Embryonic facial prominence (tissue), 1 donor: ENCODE measurements around the gene ZNF646.

Experiments
- DNase-seq: peaks from one replicate; pipeline ENCODE4 v3.0.0-alpha.2; 2016; ENCODE audit errors: extremely low spot score

Gene ZNF646

GRCh38 chr16:31108035-31108793 is 34.0 kb downstream of the ZNF646 start, which contains the start of gene BCKDK:
Gene BCKDK (plus strand): TSS chr16:31108386. CDS start chr16:31109224, 838 bp downstream.
- DNase-seq, result no peak

- DNase-seq, result no peak
Observed at GRCh38 chr16:31108794-31109558, 34.8 kb downstream of the ZNF646 start.

- DNase-seq, result no peak
Observed at GRCh38 chr16:31109622-31110021, 35.4 kb downstream of the ZNF646 start.

- no peak for DNase-seq
Observed at GRCh38 chr16:31110106-31111034, 36.1 kb downstream of the ZNF646 start.

- no peak for DNase-seq
Observed at GRCh38 chr16:31111881-31112466, 37.8 kb downstream of the ZNF646 start.

GRCh38 chr16:31112711-31113110 is 38.5 kb downstream of the ZNF646 start:
- no peak for DNase-seq

- DNase-seq, result no peak
Observed at GRCh38 chr16:31113121-31114120, 39.2 kb downstream of the ZNF646 start.

GRCh38 chr16:31114468-31114867 is 40.2 kb downstream of the ZNF646 start:
- DNase-seq, result no peak

GRCh38 chr16:31117384-31118222 is 43.4 kb downstream of the ZNF646 start, which contains the start of gene KAT8:
Gene KAT8 (plus strand): TSS chr16:31117664. CDS start chr16:31117682, 18 bp downstream.
- peak; percentile 96 for DNase-seq

GRCh38 chr16:31118223-31119155 is 44.3 kb downstream of the ZNF646 start:
- DNase-seq, result no peak

- no peak for DNase-seq
Observed at GRCh38 chr16:31120129-31120528, 45.9 kb downstream of the ZNF646 start.

GRCh38 chr16:31125844-31126243 is 51.6 kb downstream of the ZNF646 start:
- no peak for DNase-seq

- DNase-seq, result no peak
Observed at GRCh38 chr16:31127182-31127581, 53.0 kb downstream of the ZNF646 start.

- no peak for DNase-seq
Observed at GRCh38 chr16:31128711-31129567, 54.7 kb downstream of the ZNF646 start.

GRCh38 chr16:31129568-31130335 is 55.5 kb downstream of the ZNF646 start:
- no peak for DNase-seq

GRCh38 chr16:31130336-31130891 is 56.2 kb downstream of the ZNF646 start:
- no peak for DNase-seq
